ENCODE results near the gene SPATA20.

SPATA20 gene

GRCh38 chr17:50520483-50520882 lies 26.5 kb upstream of the SPATA20 start:
- no peak for TF ChIP-seq CTCF (conservative IDR thresholded peaks at IDR 0.05; ENCODE audit: low read depth, low read length)
- no peak overlapping the region for H3K4me3 ChIP-seq (ENCODE audit: low read length)
- no peak for DNase-seq (ENCODE audit: low read depth)

- no peak overlapping the region for H3K4me3 ChIP-seq (ENCODE audit: low read length)
- no peak for DNase-seq (ENCODE audit: low read depth)
- TF ChIP-seq CTCF (conservative IDR thresholded peaks at IDR 0.05; ENCODE audit: low read depth, low read length): no peak
Observed at GRCh38 chr17:50521514-50521913, 25.5 kb upstream of the SPATA20 start.

- no peak for DNase-seq (ENCODE audit: low read depth)
- no peak overlapping the region for H3K4me3 ChIP-seq (ENCODE audit: low read length)
- TF ChIP-seq CTCF (conservative IDR thresholded peaks at IDR 0.05; ENCODE audit: low read depth, low read length): no peak
Observed at GRCh38 chr17:50522766-50523165, 24.2 kb upstream of the SPATA20 start.

GRCh38 chr17:50523208-50523607 lies 23.8 kb upstream of the SPATA20 start:
- no peak for DNase-seq (ENCODE audit: low read depth)
- TF ChIP-seq CTCF (conservative IDR thresholded peaks at IDR 0.05; ENCODE audit: low read depth, low read length): no peak
- no peak overlapping the region for H3K4me3 ChIP-seq (ENCODE audit: low read length)

GRCh38 chr17:50524838-50525237 lies 22.1 kb upstream of the SPATA20 start:
- no peak overlapping the region for H3K4me3 ChIP-seq (ENCODE audit: low read length)
- no peak for TF ChIP-seq CTCF (conservative IDR thresholded peaks at IDR 0.05; ENCODE audit: low read depth, low read length)
- no peak for DNase-seq (ENCODE audit: low read depth)

GRCh38 chr17:50527155-50527762 lies 19.7 kb upstream of the SPATA20 start:
- TF ChIP-seq CTCF (conservative IDR thresholded peaks at IDR 0.05; ENCODE audit: low read depth, low read length): no peak
- DNase-seq (ENCODE audit: low read depth): no peak

GRCh38 chr17:50527949-50528474 lies 19.0 kb upstream of the SPATA20 start:
- H3K4me3 ChIP-seq (ENCODE audit: low read length): no peak overlapping the region
- DNase-seq (ENCODE audit: low read depth): no peak
- no peak for TF ChIP-seq CTCF (conservative IDR thresholded peaks at IDR 0.05; ENCODE audit: low read depth, low read length)

More at GRCh38 chr17:50527155-50527762, 19.7 kb upstream of the SPATA20 start:
- H3K4me3 ChIP-seq (ENCODE audit: low read length): no peak overlapping the region

All from retinal pigment epithelial cell (primary cell).